Fibroblast of lung (primary cell): ENCODE measurements around the gene TET2.

ENCODE experiments used
- CTCF ChIP-seq, 2 donors: IDR thresholded peaks in 1 of 2; conservative IDR thresholded peaks in 1 of 2; 1 replicate in 1 of 2; 2 replicates in 1 of 2; pipeline ENCODE4 v1.5.1; 2011 to 2012; ENCODE audit warnings: low read length in 2 of 2, control low read depth in 1 of 2, inconsistent platforms in 1 of 2, low read depth in 1 of 2, mild to moderate bottlenecking in 1 of 2
- EZH2 ChIP-seq: IDR thresholded peaks from 2 replicates; pipeline ENCODE4 v1.5.1; 2012; ENCODE audit warnings: low read length, control low read depth, mild to moderate bottlenecking; ENCODE audit errors: missing control alignments

- no peak for TF ChIP-seq EZH2
- no peak for TF ChIP-seq CTCF (conservative IDR thresholded peaks at IDR 0.05 in 1 of 2, IDR thresholded peaks at IDR 0.05 in 1 of 2; ENCODE audit: low read depth in 1 of 2, low read length in 2 of 2)
These were observed 136.8 kb downstream of the TET2 start for GRCh38 chr4:105283501-105283900.
